Measurements from ENCODE around the gene UBASH3B. TPM values are rescaled to one million over a fixed set of nuclear protein-coding genes. Genes with fewer than 3 reads are reported as not detected.

Gene UBASH3B
- total RNA-seq, 1 donor from 2014 or later, result 2.0 TPM

- Mint-ChIP-seq H3K9me3 (no peaks in the 10 kb centered on the region), H3K27ac (no peak overlapping the region), H3K36me3 (peaks cover 2% of the 10 kb centered on the region), H3K4me3 (no peak overlapping the region), H3K4me1 (no peaks in the 10 kb centered on the region), H3K27me3 (ENCODE audit: insufficient read depth, low read depth) (no peaks in the 10 kb centered on the region)
- Histone ChIP-seq H3K9me3 (ENCODE audit: low read depth) (no peaks in the 10 kb centered on the region), H4K20me1 (ENCODE audit: low read depth) (no peaks in the 10 kb centered on the region), H3K4me1 (peaks cover 22% of the 10 kb centered on the region), H3K36me3 (no peaks in the 10 kb centered on the region), H2AFZ (replicated peaks) (no peak overlapping the region), H3F3A (ENCODE audit: low read depth) (peaks cover 10% of the 10 kb centered on the region), H3K27ac (no peak overlapping the region), H3K27me3 (no peaks in the 10 kb centered on the region), H3K79me2 (ENCODE audit: low read depth) (no peaks in the 10 kb centered on the region), H3K4me2 (no peak overlapping the region), H3K4me3 (no peak overlapping the region), H3K9ac (no peak overlapping the region)
- DNase-seq (ENCODE audit: low spot score), result no peak
- TF ChIP-seq EZH2phosphoT487 (IDR thresholded peaks at IDR 0.05), result no peak
- no peak for TF ChIP-seq EZH2 (IDR thresholded peaks at IDR 0.05)
- no peak for TF ChIP-seq CTCF (IDR thresholded peaks at IDR 0.05)
Observed at GRCh38 chr11:122734848-122735496, 79.5 kb downstream of the UBASH3B start.

GRCh38 chr11:122737951-122738693, 82.6 kb downstream of the UBASH3B start:
- no peaks in the 10 kb centered on the region for H3K36me3 Mint-ChIP-seq
- no peak overlapping the region for H3K9ac ChIP-seq
- no peaks in the 10 kb centered on the region for H3K27me3 ChIP-seq
- peak; percentile 33 for DNase-seq (ENCODE audit: low spot score)
- peak overlapping the region; percentile 14 for H3K4me2 ChIP-seq
- H3K27ac ChIP-seq, result no peak overlapping the region
- TF ChIP-seq EZH2 (IDR thresholded peaks at IDR 0.05) (no peak), EZH2phosphoT487 (IDR thresholded peaks at IDR 0.05) (no peak), CTCF (IDR thresholded peaks at IDR 0.05) (no peak)
- no peak overlapping the region for H3K27ac Mint-ChIP-seq
- no peak overlapping the region for H2AFZ ChIP-seq (replicated peaks)
- no peaks in the 10 kb centered on the region for H3K79me2 ChIP-seq (ENCODE audit: low read depth)
- no peaks in the 10 kb centered on the region for H3K9me3 Mint-ChIP-seq
- no peaks in the 10 kb centered on the region for H4K20me1 ChIP-seq (ENCODE audit: low read depth)
- H3K4me1 Mint-ChIP-seq, result peaks cover 15% of the 10 kb centered on the region
- no peaks in the 10 kb centered on the region for H3K36me3 ChIP-seq
- no peak overlapping the region for H3K4me3 Mint-ChIP-seq
- peaks cover 3% of the 10 kb centered on the region for H3K27me3 Mint-ChIP-seq (ENCODE audit: insufficient read depth, low read depth)
- peaks cover 10% of the 10 kb centered on the region for H3F3A ChIP-seq (ENCODE audit: low read depth)
- no peak overlapping the region for H3K4me3 ChIP-seq
- peaks cover 13% of the 10 kb centered on the region for H3K4me1 ChIP-seq
- H3K9me3 ChIP-seq (ENCODE audit: low read depth), result no peaks in the 10 kb centered on the region

GRCh38 chr11:122741613-122742300, 86.2 kb downstream of the UBASH3B start:
- H3K36me3 ChIP-seq, result no peaks in the 10 kb centered on the region
- no peak overlapping the region for H3K4me3 ChIP-seq
- H3F3A ChIP-seq (ENCODE audit: low read depth), result peaks cover 10% of the 10 kb centered on the region
- Mint-ChIP-seq H3K27me3 (ENCODE audit: insufficient read depth, low read depth) (peaks cover 3% of the 10 kb centered on the region), H3K4me3 (no peak overlapping the region), H3K4me1 (peaks cover 20% of the 10 kb centered on the region), H3K36me3 (no peaks in the 10 kb centered on the region), H3K9me3 (no peaks in the 10 kb centered on the region), H3K27ac (no peak overlapping the region)
- no peaks in the 10 kb centered on the region for H3K27me3 ChIP-seq
- no peak for TF ChIP-seq EZH2phosphoT487 (IDR thresholded peaks at IDR 0.05)
- no peak for TF ChIP-seq EZH2 (IDR thresholded peaks at IDR 0.05)
- TF ChIP-seq CTCF (IDR thresholded peaks at IDR 0.05), result no peak
- peaks cover 11% of the 10 kb centered on the region for H3K4me1 ChIP-seq
- H3K9me3 ChIP-seq (ENCODE audit: low read depth), result no peaks in the 10 kb centered on the region
- no peak for DNase-seq (ENCODE audit: low spot score)
- H3K27ac ChIP-seq, result no peak overlapping the region
- H3K4me2 ChIP-seq, result no peak overlapping the region
- H3K79me2 ChIP-seq (ENCODE audit: low read depth), result no peaks in the 10 kb centered on the region
- no peaks in the 10 kb centered on the region for H4K20me1 ChIP-seq (ENCODE audit: low read depth)
- H2AFZ ChIP-seq (replicated peaks), result no peak overlapping the region
- no peak overlapping the region for H3K9ac ChIP-seq

Measured in neural progenitor cell (in vitro differentiated cells).